Measurements from ENCODE around the gene GRM7. TPM values are rescaled to one million over a fixed set of nuclear protein-coding genes. Genes with fewer than 3 reads are reported as not detected.

The GRM7 gene
- total RNA-seq, 4 donors from 2014 or later: 0.29 to 15.8 (median 0.67) TPM

DNA sequence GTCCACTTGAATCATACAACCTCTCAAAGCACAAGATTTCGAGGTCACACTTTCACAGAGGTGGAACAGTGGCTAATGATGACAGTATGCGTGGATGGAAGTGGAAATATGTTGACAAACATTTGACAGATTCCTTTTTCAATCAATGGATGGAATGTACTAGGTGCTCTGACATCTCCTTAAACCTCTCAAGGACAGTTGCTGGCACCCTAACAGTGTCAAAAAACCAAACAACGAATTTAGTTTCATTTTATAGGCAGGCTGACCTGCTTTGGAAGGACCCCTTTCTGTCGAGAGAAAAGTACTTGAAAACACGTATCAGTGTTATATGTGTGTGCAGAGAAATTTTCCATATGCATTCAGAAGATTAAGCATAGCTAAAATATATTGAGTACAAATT is 861.0 kb downstream of the GRM7 start:
- no peak for TF ChIP-seq POLR2A (IDR thresholded peaks at IDR 0.05)
- TF ChIP-seq, protein P1, sequence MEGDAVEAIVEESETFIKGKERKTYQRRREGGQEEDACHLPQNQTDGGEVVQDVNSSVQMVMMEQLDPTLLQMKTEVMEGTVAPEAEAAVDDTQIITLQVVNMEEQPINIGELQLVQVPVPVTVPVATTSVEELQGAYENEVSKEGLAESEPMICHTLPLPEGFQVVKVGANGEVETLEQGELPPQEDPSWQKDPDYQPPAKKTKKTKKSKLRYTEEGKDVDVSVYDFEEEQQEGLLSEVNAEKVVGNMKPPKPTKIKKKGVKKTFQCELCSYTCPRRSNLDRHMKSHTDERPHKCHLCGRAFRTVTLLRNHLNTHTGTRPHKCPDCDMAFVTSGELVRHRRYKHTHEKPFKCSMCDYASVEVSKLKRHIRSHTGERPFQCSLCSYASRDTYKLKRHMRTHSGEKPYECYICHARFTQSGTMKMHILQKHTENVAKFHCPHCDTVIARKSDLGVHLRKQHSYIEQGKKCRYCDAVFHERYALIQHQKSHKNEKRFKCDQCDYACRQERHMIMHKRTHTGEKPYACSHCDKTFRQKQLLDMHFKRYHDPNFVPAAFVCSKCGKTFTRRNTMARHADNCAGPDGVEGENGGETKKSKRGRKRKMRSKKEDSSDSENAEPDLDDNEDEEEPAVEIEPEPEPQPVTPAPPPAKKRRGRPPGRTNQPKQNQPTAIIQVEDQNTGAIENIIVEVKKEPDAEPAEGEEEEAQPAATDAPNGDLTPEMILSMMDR (IDR thresholded peaks at IDR 0.05): no peak
- intact Hi-C loops (cut with DNase I; ENCODE audit: low total_unique reads): no loop called here
- Histone ChIP-seq H3K4me3 (no peak overlapping the region), H3K4me1 (no peaks in the 10 kb centered on the region), H3K27ac (no peak overlapping the region), H3K9me3 (no peaks in the 10 kb centered on the region), H3K36me3 (no peaks in the 10 kb centered on the region), H3K27me3 (no peaks in the 10 kb centered on the region)
- no peak for DNase-seq

- Histone ChIP-seq H3K9me3 (no peaks in the 10 kb centered on the region), H3K36me3 (no peaks in the 10 kb centered on the region), H3K4me3 (no peak overlapping the region), H3K27ac (no peak overlapping the region), H3K27me3 (no peaks in the 10 kb centered on the region), H3K4me1 (no peaks in the 10 kb centered on the region)
- intact Hi-C loops (cut with DNase I; ENCODE audit: low total_unique reads): no loop called here
- DNase-seq: no peak
- TF ChIP-seq, protein P1 (IDR thresholded peaks at IDR 0.05): no peak
- no peak for TF ChIP-seq POLR2A (IDR thresholded peaks at IDR 0.05)
Observed at GRCh38 chr3:7728566-7729519, 867.9 kb downstream of the GRM7 start.

DNA sequence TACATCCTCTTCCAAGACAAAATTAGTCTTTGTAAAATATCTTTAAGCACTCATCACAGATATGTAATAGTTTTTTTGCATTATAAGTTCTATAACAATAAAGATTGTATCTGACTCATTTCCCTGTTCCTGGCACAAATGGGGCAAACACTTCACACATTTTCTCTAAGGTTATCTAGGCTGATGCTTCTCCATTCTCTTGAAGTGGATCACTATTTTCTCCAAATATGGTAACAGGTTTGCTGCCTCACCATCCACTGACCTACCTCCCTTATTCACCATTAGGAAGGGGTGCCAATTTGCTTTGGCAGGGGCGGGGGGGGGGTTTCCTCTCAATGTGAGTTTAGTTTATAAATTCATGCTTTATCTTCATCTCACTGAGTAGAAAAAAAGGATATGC is 873.0 kb downstream of the GRM7 start:
- intact Hi-C loops (cut with DNase I; ENCODE audit: low total_unique reads): no loop called here
- DNase-seq: no peak
- H3K9me3 ChIP-seq: no peaks in the 10 kb centered on the region
- no peak overlapping the region for H3K4me3 ChIP-seq
- no peaks in the 10 kb centered on the region for H3K4me1 ChIP-seq
- no peaks in the 10 kb centered on the region for H3K27me3 ChIP-seq
- H3K36me3 ChIP-seq: no peaks in the 10 kb centered on the region
- TF ChIP-seq, protein P1 (IDR thresholded peaks at IDR 0.05): no peak
- TF ChIP-seq POLR2A (IDR thresholded peaks at IDR 0.05): no peak
- no peak overlapping the region for H3K27ac ChIP-seq

GRCh38 chr3:7734456-7734855 is 873.5 kb downstream of the GRM7 start:
- no peaks in the 10 kb centered on the region for H3K27me3 ChIP-seq
- no peaks in the 10 kb centered on the region for H3K9me3 ChIP-seq
- no peak overlapping the region for H3K27ac ChIP-seq
- no peaks in the 10 kb centered on the region for H3K36me3 ChIP-seq
- intact Hi-C loops (cut with DNase I; ENCODE audit: low total_unique reads): no loop called here
- TF ChIP-seq POLR2A (IDR thresholded peaks at IDR 0.05): no peak
- TF ChIP-seq, protein P1 (IDR thresholded peaks at IDR 0.05): no peak
- no peak for DNase-seq
- no peaks in the 10 kb centered on the region for H3K4me1 ChIP-seq
- H3K4me3 ChIP-seq: no peak overlapping the region

- DNase-seq: no peak
- H3K36me3 ChIP-seq: no peaks in the 10 kb centered on the region
- H3K27me3 ChIP-seq: no peaks in the 10 kb centered on the region
- TF ChIP-seq, protein P1 (IDR thresholded peaks at IDR 0.05): no peak
- no peak for TF ChIP-seq POLR2A (IDR thresholded peaks at IDR 0.05)
- intact Hi-C loops (cut with DNase I; ENCODE audit: low total_unique reads): no loop called here
- H3K4me3 ChIP-seq: no peak overlapping the region
- no peak overlapping the region for H3K27ac ChIP-seq
- no peaks in the 10 kb centered on the region for H3K4me1 ChIP-seq
- no peaks in the 10 kb centered on the region for H3K9me3 ChIP-seq
Observed at GRCh38 chr3:7737263-7737662, 876.3 kb downstream of the GRM7 start.
